HepG2 (cell line): ENCODE data around the gene ARHGAP26. TPM values are rescaled to one million over a fixed set of nuclear protein-coding genes. Genes with fewer than 3 reads are reported as not detected.
A peak's percentile ranks its signal among the peaks of the same experiment; 100 is the strongest.

Source experiments
- CREB1 ChIP-seq, 2 experiments: fragments of 450-650 bp in 1 of 2; IDR thresholded peaks; 2 replicates each; pipeline ENCODE4 v1.6.1; 2016 to 2017; ENCODE audit warnings: control low read depth in 1 of 2, mild to moderate bottlenecking in 1 of 2, missing compliant biosample characterization in 1 of 2, missing genetic modification characterization in 1 of 2
- HOXA9 ChIP-seq: sonication (generic); formaldehyde crosslinking; IDR thresholded peaks from 2 replicates; pipeline ENCODE4 v1.8.1; 2022; ENCODE audit warnings: missing genetic modification reagents, mild to moderate bottlenecking, moderate library complexity, borderline replicate concordance
- RARA ChIP-seq: IDR thresholded peaks from 2 replicates; pipeline ENCODE4 v1.6.1; 2016; ENCODE audit warnings: missing genetic modification reagents, missing compliant biosample characterization
- RERE ChIP-seq: IDR thresholded peaks from 2 replicates; pipeline ENCODE4 v1.6.1; 2016; ENCODE audit warnings: low read depth, missing genetic modification reagents, missing compliant biosample characterization
- TBP ChIP-seq: sonication (generic); formaldehyde crosslinking; IDR thresholded peaks from 2 replicates; pipeline ENCODE4 v1.5.0; 2020; ENCODE audit warnings: missing genetic modification reagents
- THRA ChIP-seq: sonication (generic); formaldehyde crosslinking; IDR thresholded peaks from 2 replicates; pipeline ENCODE4 v1.4.0; 2020; ENCODE audit warnings: missing genetic modification reagents, borderline replicate concordance
- TOE1 ChIP-seq: sonication (generic); formaldehyde crosslinking; IDR thresholded peaks from 2 replicates; pipeline ENCODE4 v1.4.0; 2020; ENCODE audit warnings: mild to moderate bottlenecking, missing genetic modification reagents
- ZNF253 ChIP-seq: sonication (generic); formaldehyde crosslinking; IDR thresholded peaks from 2 replicates; pipeline ENCODE4 v1.8.0; 2022; ENCODE audit warnings: mild to moderate bottlenecking, missing genetic modification reagents, borderline replicate concordance
- ZNF558 ChIP-seq: sonication (generic); formaldehyde crosslinking; IDR thresholded peaks from 2 replicates; pipeline ENCODE4 v1.9.0; 2022; ENCODE audit warnings: mild to moderate bottlenecking, missing genetic modification reagents, borderline replicate concordance
- polyA plus RNA-seq, 8 experiments: library from polyadenylated mRNA; depleted of rRNA in 3 of 8; stranded (reverse) in 7 of 8; unstranded in 1 of 8; fragments of >200 nt; fragmentation: Illumina TruSeq in 4 of 8; extraction: Trizol in 4 of 8; gene quantifications; 2 replicates each; pipeline versions ENCODE4 v1.2.1 to v1.2.3, GENCODE V29; 2011 to 2016; ENCODE audit warnings: low read depth in 4 of 8, missing spikeins in 1 of 8, mixed read lengths in 1 of 8; ENCODE audit not compliant: insufficient read depth in 1 of 8
- total RNA-seq, 5 experiments: library from RNA; depleted of rRNA; stranded (reverse); fragments of >200 nt; fragmentation: Illumina TruSeq; extraction: Trizol; gene quantifications; 2 replicates each; pipeline ENCODE4 v1.2.3, GENCODE V29; 2016; ENCODE audit warnings: low read depth in 1 of 5

ARHGAP26 gene
- total and polyA plus RNA-seq, 2 of the 13 experiments (the other 11 are each of a cell fraction or from before 2014, with no cell fraction given) = 9.6 to 18.2 TPM

- TF ChIP-seq RARA (CRISPR knock-in tag) = no peak
- no peak for TF ChIP-seq ZNF558 (CRISPR knock-in tag)
- no peak for TF ChIP-seq TBP (CRISPR knock-in tag)
- no peak for TF ChIP-seq RERE (CRISPR knock-in tag)
- no peak for TF ChIP-seq THRA (CRISPR knock-in tag)
- TF ChIP-seq TOE1 (CRISPR knock-in tag) = no peak
- TF ChIP-seq ZNF253 (CRISPR knock-in tag) = no peak
- TF ChIP-seq CREB1 (IDR thresholded peaks at IDR 0.05) = 0 out of 2 replicates have a peak, but pooled peaks have one; percentile 43
- no peak for TF ChIP-seq CREB1 (CRISPR knock-in tag; IDR thresholded peaks at IDR 0.05)
- no peak for TF ChIP-seq HOXA9 (CRISPR knock-in tag)
These were observed 136.9 kb downstream of the ARHGAP26 start (continued) for GRCh38 chr5:142906863-142907671.
